Measurements from ENCODE around the gene RET.

GRCh38 chr10:43076876-43077420 is at the start of gene RET:
- TF ChIP-seq CTCF (IDR thresholded peaks at IDR 0.05; ENCODE audit: low read depth, low read length, poor library complexity, severe bottlenecking) = no peak
- no peak for TF ChIP-seq EZH2phosphoT487 (IDR thresholded peaks at IDR 0.05; ENCODE audit: borderline replicate concordance, low read length)

Measured in DOHH2 (cell line).